ENCODE data around the gene LINC01488.

Gene LINC01488

GRCh38 chr11:69479591-69480271 lies 1.7 kb upstream of the LINC01488 start:
- DNase-seq (ENCODE audit: low read depth) = no peak

- DNase-seq (ENCODE audit: low read depth) = no peak
Observed at GRCh38 chr11:69480547-69481392, 693 bp upstream of the LINC01488 start.

- DNase-seq (ENCODE audit: low read depth) = no peak
Observed at GRCh38 chr11:69482322-69482721, 859 bp downstream of the LINC01488 start.

- no peak for DNase-seq (ENCODE audit: low read depth)
Observed at GRCh38 chr11:69483170-69483569, 1.7 kb downstream of the LINC01488 start.

- DNase-seq (ENCODE audit: low read depth) = no peak
Observed at GRCh38 chr11:69483691-69484426, 2.4 kb downstream of the LINC01488 start.

GRCh38 chr11:69484427-69485259 lies 3.2 kb downstream of the LINC01488 start:
- DNase-seq (ENCODE audit: low read depth) = no peak

- DNase-seq (ENCODE audit: low read depth) = no peak
Observed at GRCh38 chr11:69485337-69486041, 4.0 kb downstream of the LINC01488 start.

- no peak for DNase-seq (ENCODE audit: low read depth)
Observed at GRCh38 chr11:69486056-69486772, 4.8 kb downstream of the LINC01488 start.

GRCh38 chr11:69486773-69487291 lies 5.4 kb downstream of the LINC01488 start:
- DNase-seq (ENCODE audit: low read depth) = no peak

GRCh38 chr11:69487391-69487790 lies 5.9 kb downstream of the LINC01488 start:
- no peak for DNase-seq (ENCODE audit: low read depth)

GRCh38 chr11:69487849-69488542 lies 6.5 kb downstream of the LINC01488 start:
- DNase-seq (ENCODE audit: low read depth) = no peak

- no peak for DNase-seq (ENCODE audit: low read depth)
Observed at GRCh38 chr11:69488543-69488940, 7.1 kb downstream of the LINC01488 start.

GRCh38 chr11:69489031-69489745 lies 7.7 kb downstream of the LINC01488 start:
- DNase-seq (ENCODE audit: low read depth) = no peak

- no peak for DNase-seq (ENCODE audit: low read depth)
Observed at GRCh38 chr11:69489746-69490365, 8.4 kb downstream of the LINC01488 start.

- no peak for DNase-seq (ENCODE audit: low read depth)
Observed at GRCh38 chr11:69490516-69490915, 9.1 kb downstream of the LINC01488 start.

- no peak for DNase-seq (ENCODE audit: low read depth)
Observed at GRCh38 chr11:69491071-69492031, 9.9 kb downstream of the LINC01488 start.

Measured in fibroblast of the conjunctiva (primary cell).